ENCODE results near the gene ATP11B. TPM values are rescaled to one million over a fixed set of nuclear protein-coding genes. Genes with fewer than 3 reads are reported as not detected.

ATP11B gene
- total RNA-seq, 2 experiments from 2014 or later, result 55.6 to 87.9 TPM

DNA sequence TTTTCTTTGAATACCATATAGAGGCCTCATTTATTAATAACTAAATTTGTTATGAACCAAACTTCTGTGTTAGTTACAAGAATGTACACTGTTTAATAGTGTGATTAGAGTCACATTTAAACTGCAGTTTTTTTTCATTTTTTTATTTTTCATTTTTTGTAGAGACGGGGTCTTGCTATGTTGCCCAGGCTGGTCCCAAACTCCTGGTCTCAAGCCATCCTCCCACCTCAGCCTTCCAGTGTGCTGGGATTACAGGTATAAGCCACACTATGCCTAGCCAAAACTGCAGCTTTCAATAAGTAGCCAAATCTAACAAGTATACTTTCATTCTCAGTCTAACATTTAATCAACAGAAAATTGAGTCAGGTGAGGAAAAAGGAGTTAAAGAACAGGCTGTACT lies 10.2 kb upstream of the ATP11B start:
- ChIA-PET POLR2A (interaction anchor here (1.1 to 1.2 kb wide), 2 partner anchors 12 to 72 kb away, joined by 3 read pairs; no protein-coding TSS in a partner anchor), CTCF (ENCODE audit: unreplicated experiment) (no interaction called here)
- no peak for DNase-seq (ENCODE audit: low spot score)
- Histone ChIP-seq H3K27ac (ENCODE audit: low read depth, low read length, poor library complexity, severe bottlenecking) (no peak overlapping the region), H3K9me3 (ENCODE audit: low read length) (no peaks in the 10 kb centered on the region), H2AFZ (ENCODE audit: low read length) (no peak overlapping the region), H3K36me3 (ENCODE audit: insufficient read depth, low read length) (no peaks in the 10 kb centered on the region), H3K9me2 (ENCODE audit: insufficient read depth, low read length) (no peaks in the 10 kb centered on the region), H3K79me2 (ENCODE audit: insufficient read depth, low read depth, low read length) (no peaks in the 10 kb centered on the region), H4K20me1 (ENCODE audit: insufficient read depth, low read length) (no peaks in the 10 kb centered on the region), H3K4me3 (ENCODE audit: low read depth, low read length, poor library complexity, severe bottlenecking) (no peak overlapping the region), H3K4me2 (ENCODE audit: low read length) (no peak overlapping the region), H3K4me1 (ENCODE audit: insufficient read depth, low read length, poor library complexity, severe bottlenecking) (peaks cover 5% of the 10 kb centered on the region)
- intact Hi-C loops (cut with micrococcal nuclease; ENCODE audit: unreplicated experiment), result no loop called here
- TF ChIP-seq EZH2phosphoT487 (IDR thresholded peaks at IDR 0.05; ENCODE audit: borderline replicate concordance, low read depth, low read length), result no peak
- TF ChIP-seq, protein P1, sequence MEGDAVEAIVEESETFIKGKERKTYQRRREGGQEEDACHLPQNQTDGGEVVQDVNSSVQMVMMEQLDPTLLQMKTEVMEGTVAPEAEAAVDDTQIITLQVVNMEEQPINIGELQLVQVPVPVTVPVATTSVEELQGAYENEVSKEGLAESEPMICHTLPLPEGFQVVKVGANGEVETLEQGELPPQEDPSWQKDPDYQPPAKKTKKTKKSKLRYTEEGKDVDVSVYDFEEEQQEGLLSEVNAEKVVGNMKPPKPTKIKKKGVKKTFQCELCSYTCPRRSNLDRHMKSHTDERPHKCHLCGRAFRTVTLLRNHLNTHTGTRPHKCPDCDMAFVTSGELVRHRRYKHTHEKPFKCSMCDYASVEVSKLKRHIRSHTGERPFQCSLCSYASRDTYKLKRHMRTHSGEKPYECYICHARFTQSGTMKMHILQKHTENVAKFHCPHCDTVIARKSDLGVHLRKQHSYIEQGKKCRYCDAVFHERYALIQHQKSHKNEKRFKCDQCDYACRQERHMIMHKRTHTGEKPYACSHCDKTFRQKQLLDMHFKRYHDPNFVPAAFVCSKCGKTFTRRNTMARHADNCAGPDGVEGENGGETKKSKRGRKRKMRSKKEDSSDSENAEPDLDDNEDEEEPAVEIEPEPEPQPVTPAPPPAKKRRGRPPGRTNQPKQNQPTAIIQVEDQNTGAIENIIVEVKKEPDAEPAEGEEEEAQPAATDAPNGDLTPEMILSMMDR (conservative IDR thresholded peaks at IDR 0.05; ENCODE audit: low read length), result no peak
- no TSS peak for BruUV-seq (replicated peaks)

DNA sequence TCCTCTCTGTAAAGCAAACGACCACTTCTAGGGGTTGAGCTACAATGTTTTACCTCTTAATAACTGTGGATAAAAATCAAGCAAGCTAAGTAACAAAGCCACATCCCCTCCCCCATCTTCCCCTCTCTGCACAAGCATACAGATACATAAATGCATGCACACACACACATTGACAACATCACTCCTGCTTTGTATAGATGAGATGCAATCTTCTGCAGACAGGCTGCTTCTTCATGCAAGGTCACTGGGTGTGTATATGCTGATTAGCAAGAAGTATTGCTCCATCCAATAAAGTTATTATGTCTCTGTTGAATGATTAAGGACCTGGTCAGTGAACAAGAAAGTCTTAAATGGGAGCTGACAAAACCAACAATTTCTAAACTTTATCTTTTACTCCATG lies 8.8 kb upstream of the ATP11B start:
- no TSS peak for BruUV-seq (replicated peaks)

DNA sequence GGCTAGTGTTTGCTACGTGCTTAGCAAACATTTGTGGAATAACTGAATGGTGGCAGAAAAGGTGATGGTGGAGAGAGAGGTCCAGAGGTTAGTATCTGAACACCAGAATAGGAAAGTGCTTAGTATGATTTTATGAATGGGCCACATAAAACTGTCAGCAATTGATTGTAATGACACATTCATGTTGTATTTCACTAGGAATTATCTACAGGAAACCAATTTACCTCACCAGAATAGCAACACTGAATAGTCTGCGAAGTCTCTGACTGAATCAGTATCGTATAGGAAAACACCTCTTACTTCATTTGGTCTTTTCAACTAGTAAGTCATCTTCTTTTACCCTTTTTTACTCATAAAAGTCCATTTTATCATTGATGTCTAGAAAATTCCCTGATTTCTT lies 8.2 kb upstream of the ATP11B start:
- CTCF ChIA-PET (ENCODE audit: unreplicated experiment), result no interaction called here
- POLR2A ChIA-PET, result interaction anchor here (0.6 to 1.5 kb wide), 2 partner anchors 63 to 262 kb away, joined by 3 read pairs; no protein-coding TSS in a partner anchor
- intact Hi-C loops (cut with micrococcal nuclease; ENCODE audit: unreplicated experiment), result no loop called here
- Histone ChIP-seq H3K9me2 (ENCODE audit: insufficient read depth, low read length) (no peaks in the 10 kb centered on the region), H3K4me1 (ENCODE audit: insufficient read depth, low read length, poor library complexity, severe bottlenecking) (peaks cover 25% of the 10 kb centered on the region), H3K4me2 (ENCODE audit: low read length) (no peak overlapping the region), H3K4me3 (ENCODE audit: low read depth, low read length, poor library complexity, severe bottlenecking) (no peak overlapping the region), H3K27ac (ENCODE audit: low read depth, low read length, poor library complexity, severe bottlenecking) (no peak overlapping the region), H4K20me1 (ENCODE audit: insufficient read depth, low read length) (no peaks in the 10 kb centered on the region), H3K79me2 (ENCODE audit: insufficient read depth, low read depth, low read length) (no peaks in the 10 kb centered on the region), H3K36me3 (ENCODE audit: insufficient read depth, low read length) (no peaks in the 10 kb centered on the region), H3K9me3 (ENCODE audit: low read length) (no peaks in the 10 kb centered on the region), H2AFZ (ENCODE audit: low read length) (no peak overlapping the region)
- DNase-seq (ENCODE audit: low spot score), result no peak
- BruUV-seq (replicated peaks), result no TSS peak
- TF ChIP-seq EZH2phosphoT487 (IDR thresholded peaks at IDR 0.05; ENCODE audit: borderline replicate concordance, low read depth, low read length), result no peak
- TF ChIP-seq, protein P1 (conservative IDR thresholded peaks at IDR 0.05; ENCODE audit: low read length), result no peak

More for the DNA sequence above, 8.8 kb upstream of the ATP11B start:
- Histone ChIP-seq H3K4me1 (ENCODE audit: insufficient read depth, low read length, poor library complexity, severe bottlenecking) (peaks cover 19% of the 10 kb centered on the region), H3K9me3 (ENCODE audit: low read length) (no peaks in the 10 kb centered on the region), H3K4me3 (ENCODE audit: low read depth, low read length, poor library complexity, severe bottlenecking) (no peak overlapping the region), H3K9me2 (ENCODE audit: insufficient read depth, low read length) (no peaks in the 10 kb centered on the region), H2AFZ (ENCODE audit: low read length) (no peak overlapping the region), H4K20me1 (ENCODE audit: insufficient read depth, low read length) (no peaks in the 10 kb centered on the region), H3K4me2 (ENCODE audit: low read length) (no peak overlapping the region), H3K79me2 (ENCODE audit: insufficient read depth, low read depth, low read length) (no peaks in the 10 kb centered on the region), H3K27ac (ENCODE audit: low read depth, low read length, poor library complexity, severe bottlenecking) (no peak overlapping the region), H3K36me3 (ENCODE audit: insufficient read depth, low read length) (no peaks in the 10 kb centered on the region)
- ChIA-PET POLR2A (no interaction called here), CTCF (ENCODE audit: unreplicated experiment) (no interaction called here)
- intact Hi-C loops (cut with micrococcal nuclease; ENCODE audit: unreplicated experiment), result no loop called here
- DNase-seq (ENCODE audit: low spot score), result no peak
- TF ChIP-seq, protein P1 (conservative IDR thresholded peaks at IDR 0.05; ENCODE audit: low read length), result no peak
- no peak for TF ChIP-seq EZH2phosphoT487 (IDR thresholded peaks at IDR 0.05; ENCODE audit: borderline replicate concordance, low read depth, low read length)

Data from OCI-LY7 (cell line).